Raji (cell line): Measurements from ENCODE around the gene SHANK3.

Source experiments
- POLR2A ChIP-seq: IDR thresholded peaks from 2 replicates; pipeline ENCODE4 v1.6.1; 2011; ENCODE audit warnings: low read depth, low read length, control low read depth; ENCODE audit not compliant: insufficient read depth

SHANK3 gene

DNA sequence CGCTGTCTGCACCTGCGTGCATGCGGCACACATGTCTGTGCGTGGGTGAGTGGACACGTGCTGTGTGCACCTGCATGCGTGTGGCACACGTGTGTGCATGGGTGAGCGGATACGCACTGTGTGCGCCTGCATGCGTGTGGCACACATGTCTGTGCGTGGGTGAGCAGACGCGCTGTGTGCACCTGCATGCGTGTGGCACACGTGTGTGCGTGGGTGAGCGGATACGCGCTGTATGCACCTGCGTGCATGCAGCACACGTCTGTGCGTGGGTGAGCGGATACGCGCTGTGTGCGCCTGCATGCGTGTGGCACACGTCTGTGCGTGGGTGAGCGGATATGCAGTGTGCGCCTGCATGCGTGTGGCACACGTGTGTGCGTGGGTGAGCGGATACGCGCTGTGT, 38.3 kb downstream of the SHANK3 start:
- TF ChIP-seq POLR2A = no peak

DNA sequence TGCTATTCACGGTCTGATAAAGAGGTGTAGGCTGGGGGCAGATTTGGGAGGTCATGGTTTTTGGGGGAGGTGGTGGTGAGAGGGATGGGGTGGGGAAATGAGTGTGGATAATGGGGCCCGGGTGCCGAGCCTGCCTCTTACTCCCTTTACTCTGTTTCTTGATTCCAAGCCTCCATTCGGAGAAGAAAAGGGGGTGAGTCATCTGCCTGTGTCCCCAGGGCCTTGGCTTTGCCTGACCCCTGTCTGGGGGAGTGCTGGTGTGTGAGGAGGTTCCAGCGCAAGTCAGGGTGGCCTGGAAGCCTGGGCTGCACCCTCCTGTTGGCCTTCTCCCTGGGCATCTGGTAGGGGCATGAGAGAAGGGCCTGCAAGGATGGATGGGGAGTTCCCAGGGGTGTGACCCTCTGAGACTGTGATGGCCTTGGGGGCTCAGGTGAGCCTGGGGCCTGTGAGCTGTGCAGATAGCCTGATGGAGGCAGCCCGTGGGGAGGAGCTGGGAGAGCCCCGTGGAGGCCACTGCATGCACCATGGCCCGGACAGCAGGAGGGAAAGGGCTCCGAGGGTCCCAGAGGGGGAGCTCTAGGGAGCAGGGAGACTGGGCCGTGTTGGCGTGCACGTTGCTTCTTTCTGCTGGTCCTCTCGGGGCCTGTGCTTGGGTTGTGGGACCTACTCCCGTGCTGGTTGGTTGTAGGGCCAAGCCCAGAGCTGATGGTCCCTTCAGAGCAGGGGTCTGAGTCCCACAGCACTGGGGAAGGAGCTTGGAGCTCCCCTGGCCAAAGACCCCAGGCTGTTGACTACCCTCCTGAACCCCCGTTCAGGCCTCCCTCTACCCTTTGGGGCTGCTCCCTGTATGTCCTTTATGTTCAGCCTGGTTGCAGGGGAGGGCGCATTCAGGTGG, 39.1 kb downstream of the SHANK3 start:
- no peak for TF ChIP-seq POLR2A

DNA sequence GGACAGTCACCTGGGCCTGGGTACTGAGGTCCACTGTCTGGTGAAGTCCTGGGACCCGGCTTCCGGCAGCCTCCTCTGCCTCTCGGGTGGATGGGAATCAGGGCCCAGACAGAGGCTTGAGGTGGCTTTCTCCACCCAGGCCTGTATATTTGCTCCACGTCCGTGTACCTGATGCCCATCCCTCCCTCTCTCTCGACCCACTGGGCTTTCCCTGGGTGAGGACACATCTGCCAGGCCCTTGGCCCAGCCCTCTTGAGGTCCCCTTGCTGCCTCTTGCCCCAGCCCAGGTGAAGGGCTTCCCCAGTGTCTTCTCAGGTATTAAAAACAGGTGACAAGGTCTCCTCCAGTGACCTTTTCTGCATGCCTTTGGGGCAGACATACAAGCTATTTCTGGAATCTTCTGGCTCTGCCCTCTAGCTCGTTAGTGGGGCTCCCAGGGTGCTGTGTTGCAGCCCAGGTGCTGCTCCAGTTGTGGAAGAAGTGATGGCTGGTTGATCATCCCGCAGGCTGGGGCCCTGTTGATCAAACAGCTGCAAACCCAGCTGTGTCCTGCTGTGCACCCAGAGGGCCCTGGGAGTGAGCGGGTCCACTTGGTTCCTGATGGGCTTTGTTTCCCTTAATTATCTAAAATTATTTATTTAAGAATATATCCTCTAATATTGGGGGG, 39.9 kb downstream of the SHANK3 start:
- TF ChIP-seq POLR2A = no peak

DNA sequence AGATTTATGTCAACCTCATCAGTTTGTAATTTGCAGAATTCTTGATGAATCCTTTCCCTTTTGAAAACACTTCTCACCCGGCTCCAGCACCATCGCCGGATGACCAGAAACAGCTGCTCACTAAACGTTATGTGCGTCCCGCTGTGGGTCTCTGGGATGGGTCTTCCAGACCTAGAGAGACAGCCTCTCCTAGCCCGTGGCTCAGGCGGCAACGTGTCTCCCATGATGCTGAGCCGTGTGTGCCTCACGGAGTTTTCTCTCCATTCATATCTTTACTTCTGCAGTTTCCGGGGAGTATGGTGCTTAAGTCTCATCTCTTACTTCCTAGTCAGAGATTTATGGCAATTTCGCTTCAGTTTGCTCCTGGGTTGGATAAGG, 40.4 kb downstream of the SHANK3 start:
- no peak for TF ChIP-seq POLR2A

DNA sequence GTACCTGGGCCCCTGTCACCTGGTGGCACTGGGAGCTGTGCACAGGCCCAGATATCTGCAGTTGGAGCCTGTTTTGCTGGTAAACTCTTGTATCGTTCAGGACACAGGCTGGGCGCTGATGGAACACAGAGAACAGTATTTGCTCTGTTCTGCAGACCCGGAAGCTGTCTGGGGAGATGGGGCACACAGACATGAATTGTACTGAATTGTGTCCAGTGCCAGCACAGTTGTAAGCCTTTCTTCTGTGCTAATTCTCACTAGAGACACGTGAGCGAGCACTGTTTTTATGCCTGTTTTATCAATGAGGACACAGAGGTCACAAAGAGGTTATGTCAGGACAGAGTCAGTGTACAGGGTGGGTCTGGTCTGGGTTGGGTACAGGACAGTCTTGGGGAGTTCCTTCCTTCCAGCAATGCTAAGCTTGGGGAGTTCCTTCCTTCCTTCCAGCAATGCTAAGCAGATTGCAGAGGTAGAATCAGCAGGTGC, 41.0 kb downstream of the SHANK3 start:
- TF ChIP-seq POLR2A = no peak

DNA sequence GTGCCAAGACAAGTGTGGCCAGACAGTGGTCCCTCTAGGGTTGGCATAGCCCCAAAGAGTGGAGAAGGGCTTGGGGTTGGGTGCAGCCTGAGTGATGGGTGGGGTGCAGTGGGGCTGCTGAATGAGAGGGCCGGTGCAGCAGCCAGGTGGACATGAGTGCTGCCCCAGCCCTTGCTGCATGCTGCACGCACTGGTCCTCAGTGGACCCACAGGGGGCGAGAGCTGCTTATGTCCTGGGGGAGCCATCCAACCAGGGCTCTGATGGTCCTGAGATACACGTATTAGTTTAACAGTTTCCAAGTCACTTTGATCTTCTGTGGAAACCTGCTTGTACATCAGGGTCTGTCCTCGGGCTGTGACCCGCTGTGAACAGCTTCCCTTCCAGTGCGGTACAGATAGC, 41.5 kb downstream of the SHANK3 start:
- TF ChIP-seq POLR2A = no peak

DNA sequence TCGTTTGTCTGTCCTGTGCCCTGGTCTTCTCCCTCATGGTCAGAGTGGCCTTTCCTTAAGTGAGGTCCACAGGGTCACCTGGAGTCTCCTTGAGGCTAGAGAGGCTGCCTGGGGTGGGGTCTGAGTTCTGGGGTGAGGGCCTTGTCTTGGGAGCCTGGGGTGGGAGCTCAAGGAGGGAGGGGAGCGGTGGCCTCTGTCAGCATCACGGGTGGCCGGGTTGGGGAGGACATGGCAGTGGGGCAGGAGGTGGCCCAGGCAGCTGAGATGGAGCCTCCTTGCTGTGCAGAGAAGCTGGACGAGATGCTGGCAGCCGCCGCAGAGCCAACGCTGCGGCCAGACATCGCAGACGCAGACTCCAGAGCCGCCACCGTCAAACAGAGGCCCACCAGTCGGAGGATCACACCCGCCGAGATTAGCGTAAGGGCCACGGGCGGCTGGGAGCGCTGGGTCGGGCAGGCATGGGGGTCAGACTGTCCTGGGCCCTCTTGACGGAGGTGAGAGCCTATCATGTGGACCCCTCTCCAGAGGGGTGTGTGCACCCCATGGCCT, 42.1 kb downstream of the SHANK3 start:
- no peak for TF ChIP-seq POLR2A

DNA sequence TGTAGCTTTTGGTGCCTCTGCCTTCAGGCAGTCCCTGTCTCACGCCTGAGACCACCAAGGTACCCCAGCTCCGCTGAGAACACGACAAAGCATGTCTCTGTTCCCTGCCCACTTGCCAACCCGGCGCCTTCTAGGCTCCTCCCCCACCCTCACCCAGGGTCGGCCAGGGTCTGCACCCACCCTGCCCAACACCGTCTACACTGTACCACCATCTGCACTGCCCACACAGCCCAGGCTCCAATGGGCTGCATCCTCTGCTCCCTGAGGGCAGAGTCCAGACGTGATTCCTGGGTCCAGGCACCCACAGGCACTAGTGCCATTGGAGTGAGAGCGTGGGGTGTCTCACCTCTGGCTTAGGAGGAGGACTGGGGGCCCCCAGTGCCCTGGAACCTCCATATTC, 42.6 kb downstream of the SHANK3 start:
- TF ChIP-seq POLR2A = no peak

DNA sequence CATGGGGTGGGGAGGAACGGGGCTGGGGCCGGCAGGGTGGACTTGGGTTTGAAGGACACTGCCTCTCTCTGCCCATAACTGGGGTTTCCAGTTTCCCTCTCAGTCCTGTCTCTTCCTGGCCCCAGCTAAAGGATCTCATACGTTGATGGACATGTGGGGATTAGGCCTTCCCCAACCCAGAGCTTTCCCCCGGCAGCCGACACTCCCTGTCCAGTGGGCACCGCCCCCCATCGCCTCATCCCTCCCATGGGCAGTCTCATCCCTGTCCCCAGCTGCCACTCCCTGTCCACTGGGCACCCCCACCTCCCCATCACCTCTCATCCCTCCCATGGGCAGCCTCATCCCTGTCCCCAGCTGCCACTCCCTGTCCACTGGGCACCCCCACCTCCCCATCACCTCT, 43.2 kb downstream of the SHANK3 start:
- no peak for TF ChIP-seq POLR2A

DNA sequence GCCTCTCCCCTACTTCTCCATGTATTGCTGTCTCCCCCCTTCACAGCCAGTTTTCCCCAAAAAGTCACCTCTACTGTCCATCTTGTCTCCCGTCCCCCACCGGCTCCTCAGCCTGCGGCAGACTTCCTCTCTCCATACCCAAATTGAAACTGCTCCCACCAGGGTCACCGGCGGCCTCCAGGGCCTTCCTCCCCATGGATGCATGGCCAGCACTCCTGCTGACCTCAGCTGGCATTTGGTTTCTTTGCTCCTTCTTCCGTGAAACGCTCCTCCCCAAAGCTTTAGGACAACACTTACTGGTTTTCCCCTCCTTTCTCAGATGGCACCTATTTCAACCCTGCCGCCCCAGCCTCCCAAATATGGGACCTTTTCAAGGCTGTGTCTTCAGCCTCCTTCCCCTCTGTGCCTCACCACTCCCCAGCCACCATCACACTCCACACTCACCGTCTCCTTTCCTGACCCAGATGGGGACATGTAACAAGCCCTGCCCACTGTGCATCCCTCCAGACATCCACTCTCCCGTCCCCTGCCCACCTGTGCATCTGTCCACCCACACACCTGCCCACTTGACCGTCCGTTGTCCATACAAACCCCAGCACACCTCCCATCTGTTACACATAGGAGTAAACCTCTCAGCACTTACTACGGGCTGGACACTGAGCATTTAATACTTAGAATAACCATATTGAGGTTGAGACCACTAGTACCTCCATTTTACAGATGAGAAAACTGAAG, 43.8 kb downstream of the SHANK3 start:
- TF ChIP-seq POLR2A = no peak

DNA sequence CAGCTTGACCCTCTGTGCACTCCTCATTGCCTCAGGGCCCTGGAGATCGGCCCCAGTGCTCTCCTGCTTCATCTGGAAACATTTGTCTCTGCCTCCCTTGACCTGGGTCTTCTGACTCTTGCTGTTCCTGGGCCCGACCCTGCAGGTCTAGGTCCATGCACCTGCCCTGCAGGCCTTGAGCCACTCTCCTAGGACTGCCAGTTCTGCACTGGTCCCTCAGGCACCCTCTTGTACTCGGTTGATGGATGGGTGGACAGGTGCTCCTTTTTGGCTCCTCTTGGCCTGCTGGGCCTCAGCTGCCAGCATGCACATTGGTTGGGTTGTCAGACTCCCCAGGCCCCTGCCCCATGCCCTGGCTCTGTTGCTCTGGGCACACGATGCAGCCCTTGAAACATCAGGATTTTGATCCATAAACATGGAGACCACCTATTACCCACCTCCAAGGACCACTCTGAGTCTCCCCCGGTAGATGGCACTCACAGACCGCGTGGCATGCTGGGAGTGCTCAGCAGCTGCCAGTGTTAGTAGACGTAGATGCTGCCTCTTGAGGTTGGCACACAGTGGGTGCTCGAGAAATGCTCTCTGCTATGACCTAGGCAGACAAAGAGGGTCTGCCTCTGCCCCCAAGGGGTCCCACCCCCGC, 45.2 kb downstream of the SHANK3 start:
- no peak for TF ChIP-seq POLR2A

DNA sequence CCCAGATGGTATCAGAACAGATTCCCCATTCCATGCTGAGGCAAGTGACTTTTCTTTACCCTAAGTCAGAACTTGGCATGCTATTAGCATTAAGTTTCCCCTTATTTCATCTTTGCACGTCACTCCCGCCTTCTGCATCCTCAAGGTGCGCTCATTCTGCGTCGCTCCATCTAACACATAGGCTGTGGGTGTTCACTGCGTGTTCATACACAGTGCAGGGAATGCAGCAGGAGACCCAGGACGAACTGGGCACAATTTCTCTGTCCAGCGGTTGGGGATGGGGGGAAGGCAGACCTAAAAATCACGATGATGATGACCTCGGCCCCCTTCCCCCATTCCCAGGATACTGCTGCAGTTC, 45.7 kb downstream of the SHANK3 start:
- TF ChIP-seq POLR2A = no peak

DNA sequence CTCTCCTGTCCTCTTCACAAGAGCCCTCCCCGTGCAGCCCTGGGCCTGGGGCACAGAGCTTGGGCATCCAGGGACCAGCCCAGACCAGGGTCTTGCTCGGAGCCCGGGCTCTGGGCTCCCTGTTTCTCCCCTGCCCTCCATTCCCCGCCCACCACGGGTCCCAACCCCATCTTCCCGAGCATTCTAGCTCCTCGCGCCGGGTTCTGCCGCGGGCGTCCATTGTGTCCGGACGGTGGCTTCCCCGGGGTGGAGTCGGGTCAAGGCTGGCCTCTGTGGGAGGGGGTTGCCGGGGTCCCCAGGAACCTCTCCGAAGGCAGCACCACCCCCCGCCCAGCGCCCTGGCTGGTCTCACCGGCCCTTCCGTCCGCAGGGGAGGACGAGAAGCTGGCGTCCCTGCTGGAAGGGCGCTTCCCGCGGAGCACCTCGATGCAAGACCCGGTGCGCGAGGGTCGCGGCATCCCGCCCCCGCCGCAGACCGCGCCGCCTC, 47.2 kb downstream of the SHANK3 start:
- TF ChIP-seq POLR2A = no peak

DNA sequence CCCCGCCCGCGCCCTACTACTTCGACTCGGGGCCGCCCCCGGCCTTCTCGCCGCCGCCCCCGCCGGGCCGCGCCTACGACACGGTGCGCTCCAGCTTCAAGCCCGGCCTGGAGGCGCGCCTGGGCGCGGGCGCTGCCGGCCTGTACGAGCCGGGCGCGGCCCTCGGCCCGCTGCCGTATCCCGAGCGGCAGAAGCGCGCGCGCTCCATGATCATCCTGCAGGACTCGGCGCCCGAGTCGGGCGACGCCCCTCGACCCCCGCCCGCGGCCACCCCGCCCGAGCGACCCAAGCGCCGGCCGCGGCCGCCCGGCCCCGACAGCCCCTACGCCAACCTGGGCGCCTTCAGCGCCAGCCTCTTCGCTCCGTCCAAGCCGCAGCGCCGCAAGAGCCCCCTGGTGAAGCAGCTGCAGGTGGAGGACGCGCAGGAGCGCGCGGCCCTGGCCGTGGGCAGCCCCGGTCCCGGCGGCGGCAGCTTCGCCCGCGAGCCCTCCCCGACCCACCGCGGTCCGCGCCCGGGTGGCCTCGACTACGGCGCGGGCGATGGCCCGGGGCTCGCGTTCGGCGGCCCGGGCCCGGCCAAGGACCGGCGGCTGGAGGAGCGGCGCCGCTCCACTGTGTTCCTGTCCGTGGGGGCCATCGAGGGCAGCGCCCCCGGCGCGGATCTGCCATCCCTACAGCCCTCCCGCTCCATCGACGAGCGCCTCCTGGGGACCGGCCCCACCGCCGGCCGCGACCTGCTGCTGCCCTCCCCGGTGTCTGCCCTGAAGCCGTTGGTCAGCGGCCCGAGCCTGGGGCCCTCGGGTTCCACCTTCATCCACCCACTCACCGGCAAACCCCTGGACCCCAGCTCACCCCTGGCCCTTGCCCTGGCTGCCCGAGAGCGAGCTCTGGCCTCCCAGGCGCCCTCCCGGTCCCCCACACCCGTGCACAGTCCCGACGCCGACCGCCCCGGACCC, 48.0 kb downstream of the SHANK3 start:
- no peak for TF ChIP-seq POLR2A
